Measurements from ENCODE around the gene LHB.

The LHB gene

DNA sequence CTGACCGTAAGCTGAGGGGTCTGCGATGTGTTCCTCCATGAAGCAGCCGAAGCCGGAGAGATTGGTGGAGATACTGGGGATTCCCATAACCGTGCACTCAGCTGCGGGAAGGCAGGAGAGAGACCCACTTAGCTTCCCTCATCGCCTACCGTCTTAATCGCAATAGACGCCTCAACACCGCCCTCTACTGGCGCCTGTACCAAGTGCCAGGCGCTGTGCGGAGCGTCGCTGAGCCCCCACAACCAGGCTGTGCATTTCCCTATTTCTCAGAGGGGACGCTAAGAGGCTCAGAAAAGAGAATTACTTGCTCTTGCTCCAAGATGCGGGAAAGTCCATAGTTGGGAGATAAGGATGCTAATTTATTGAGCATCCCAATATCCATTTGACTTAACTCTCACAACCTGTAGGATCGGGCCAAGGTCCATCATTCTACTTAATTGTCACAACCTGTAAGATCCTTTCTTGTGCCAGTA is 45.9 kb downstream of the LHB start:
- peak; percentile 67 to 76 (median 69) for DNase-seq

DNA sequence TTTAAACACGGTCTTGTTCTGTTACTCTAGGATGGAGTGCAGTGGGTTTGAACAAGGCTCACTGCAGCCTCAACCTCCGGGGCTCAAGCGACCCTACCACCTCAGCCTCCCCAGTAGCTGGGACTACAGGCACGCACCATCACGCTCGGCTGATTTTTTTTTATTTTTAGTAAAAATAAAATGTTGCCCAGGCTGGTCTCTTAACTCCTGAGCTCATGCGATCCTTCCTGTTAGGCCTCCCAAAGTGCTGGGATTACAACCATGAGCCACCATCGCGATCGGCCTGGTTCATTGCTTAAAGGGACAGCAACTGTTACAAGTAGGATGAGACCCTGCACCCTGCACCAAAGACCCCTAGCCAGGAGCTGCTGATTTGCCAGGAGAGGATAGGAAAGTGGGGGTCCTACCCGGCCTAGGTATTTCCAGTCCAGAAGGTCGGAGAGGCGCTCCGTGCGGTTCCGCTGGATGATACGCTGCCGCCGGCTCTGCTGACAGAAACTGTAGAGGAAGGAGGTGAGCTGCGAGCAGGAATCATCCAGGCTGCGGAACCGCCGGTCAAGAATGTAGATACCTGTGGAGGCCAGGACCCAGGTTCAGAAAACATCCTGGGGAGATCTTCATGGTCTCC is 46.6 kb downstream of the LHB start:
- no peak for DNase-seq

DNA sequence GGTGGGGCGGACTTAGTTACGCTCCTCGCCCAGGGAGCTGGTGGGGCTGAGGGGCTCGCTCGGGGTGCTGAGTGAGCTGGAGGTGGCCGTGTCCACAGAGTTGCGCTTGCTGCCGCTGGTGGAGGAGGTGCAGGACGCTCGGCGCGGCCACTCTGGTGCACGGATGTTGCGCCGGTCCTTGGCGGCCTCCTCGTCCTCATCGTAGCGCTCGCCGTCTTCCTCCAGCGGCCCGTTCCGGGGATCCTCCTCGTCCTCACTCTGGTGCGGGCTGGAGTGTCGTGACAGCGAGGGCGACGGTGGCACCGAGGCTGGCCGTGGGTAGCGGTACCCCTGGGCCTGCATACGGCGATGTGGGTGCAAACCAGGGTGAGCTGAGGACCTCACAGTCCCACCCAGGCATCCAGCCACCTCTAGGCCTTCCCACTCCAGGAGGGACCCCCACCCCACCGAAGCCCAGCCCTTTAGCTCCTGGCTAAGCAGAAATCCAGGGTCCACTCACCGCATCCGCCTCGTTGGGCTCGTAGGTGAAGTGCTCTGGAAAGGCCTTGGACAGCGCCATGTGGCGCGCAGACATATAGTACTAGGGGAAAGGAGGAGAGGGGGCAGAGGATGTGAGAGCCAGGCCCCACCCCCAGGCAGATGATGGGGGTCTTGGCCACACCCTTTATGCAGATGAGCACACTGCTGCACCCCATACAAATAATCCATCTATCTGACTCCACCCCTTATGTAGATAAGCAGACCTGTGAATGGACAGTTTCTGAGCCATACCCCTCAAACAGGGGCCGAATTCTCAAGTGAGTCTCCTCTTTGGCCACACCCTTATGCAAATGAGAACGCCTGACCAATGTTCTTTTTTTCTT is 47.4 kb downstream of the LHB start:
- no peak for DNase-seq

DNA sequence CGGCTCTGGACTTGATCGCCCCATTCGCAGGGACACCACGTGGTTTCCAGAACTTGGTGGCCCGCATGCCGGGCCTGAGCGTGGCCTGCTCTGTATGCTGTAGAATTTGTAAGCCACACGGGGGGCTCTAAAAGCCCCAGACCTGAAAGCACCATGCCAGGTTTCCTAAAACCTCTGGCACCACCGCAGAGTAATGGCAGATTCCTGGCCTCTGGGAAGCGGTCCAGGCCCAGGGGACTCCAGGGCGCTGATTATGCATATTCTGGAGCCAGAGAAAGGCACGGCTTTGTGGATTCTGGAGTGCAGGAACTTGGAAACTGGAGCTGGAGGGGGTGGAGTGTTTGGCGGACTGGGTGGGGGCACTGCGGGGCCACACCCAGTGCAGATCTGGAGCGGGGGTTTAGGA is 48.1 kb downstream of the LHB start:
- no peak for DNase-seq

DNA sequence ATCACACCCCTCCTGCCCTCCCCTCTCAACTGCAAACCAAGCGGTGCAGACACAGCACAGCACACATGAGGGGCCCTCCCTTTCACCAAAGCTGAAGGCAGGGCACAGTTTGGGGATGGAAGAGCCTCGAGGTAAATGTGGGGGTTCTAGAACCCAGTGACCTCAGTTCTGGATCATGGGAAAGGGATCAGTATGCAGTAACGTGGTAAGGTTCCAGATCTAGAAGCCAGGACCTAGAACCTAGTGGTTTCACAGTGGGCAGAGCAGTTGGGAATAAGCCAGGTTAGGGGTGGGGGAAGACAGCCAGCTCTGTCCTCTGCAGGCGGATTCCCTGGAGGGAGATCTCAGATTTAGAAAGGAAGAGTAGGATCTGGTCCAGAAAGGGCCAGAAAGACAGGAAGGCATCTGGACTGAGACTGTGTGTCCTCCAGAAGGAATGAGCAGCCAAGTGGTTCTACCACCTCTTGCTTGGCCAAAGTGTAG is 48.7 kb downstream of the LHB start:
- DNase-seq = no peak

DNA sequence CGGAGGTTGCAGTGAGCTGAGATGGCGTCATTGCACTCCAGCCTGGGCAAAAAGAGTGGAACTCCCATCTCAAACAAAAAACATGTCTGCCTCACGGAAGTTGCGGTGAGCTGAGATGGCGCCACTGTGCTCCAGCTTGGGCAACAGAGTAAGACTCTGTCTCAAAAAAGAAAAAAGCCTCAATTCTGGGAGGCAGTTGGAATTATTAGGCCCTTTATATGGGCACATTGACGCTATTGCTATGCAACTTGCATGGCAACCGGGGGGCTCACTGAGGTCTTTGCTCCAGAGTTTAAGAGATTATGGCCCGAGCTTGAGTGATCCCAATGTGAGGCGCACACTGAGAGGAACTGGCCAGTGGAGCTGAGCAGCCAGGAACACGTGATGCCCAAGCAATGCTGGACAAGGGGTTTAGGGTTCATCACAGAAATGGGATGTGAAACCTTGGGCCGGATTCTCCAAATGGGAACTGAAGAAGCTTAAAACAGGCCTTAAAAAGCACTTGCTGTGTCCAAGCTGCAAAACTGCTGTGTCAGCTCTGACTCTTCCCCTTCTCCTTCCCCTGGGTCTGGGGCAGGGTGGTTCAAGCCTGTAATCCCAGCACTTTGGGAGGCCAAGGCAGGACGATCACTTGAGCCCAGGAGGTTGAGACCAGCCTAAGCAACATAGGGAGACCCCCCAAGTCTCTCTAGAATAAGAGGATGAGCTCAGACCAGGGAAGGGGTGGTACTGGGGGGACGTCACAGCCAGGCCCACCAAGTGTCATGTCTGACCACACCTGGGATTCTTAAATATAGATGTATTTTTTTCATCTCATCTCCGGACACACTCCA is 49.3 kb downstream of the LHB start:
- DNase-seq = no peak

DNA sequence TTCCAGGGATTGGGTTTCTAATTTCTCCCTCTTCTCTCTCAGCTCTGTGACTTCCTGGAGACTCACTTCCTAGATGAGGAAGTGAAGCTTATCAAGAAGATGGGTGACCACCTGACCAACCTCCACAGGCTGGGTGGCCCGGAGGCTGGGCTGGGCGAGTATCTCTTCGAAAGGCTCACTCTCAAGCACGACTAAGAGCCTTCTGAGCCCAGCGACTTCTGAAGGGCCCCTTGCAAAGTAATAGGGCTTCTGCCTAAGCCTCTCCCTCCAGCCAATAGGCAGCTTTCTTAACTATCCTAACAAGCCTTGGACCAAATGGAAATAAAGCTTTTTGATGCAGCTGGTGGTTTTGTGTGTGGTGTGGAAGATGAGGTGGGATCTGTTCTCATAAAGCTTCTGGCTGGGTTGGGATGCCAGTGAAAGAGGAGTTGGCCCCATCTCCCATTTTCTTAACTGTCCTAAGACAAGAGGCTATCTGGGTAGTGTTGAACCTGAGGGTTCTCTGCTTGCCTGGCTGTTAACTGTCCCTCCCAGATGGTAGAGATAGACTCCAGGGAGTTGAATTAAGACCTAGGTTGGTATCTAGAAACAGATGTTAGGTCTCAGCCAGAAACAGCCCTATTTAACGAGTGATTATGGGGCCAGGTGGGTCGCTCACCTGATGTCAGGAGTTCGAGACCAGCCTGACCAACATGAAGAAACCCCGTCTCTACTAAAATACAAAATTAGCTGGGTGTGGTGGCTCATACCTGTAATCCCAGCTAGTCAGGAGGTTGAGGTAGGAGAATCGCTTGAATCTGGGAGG is 50.1 kb downstream of the LHB start:
- no peak for DNase-seq
